Neural cell (in vitro differentiated cells): ENCODE results near the gene GDPD5. TPM values are rescaled to one million over a fixed set of nuclear protein-coding genes. Genes with fewer than 3 reads are reported as not detected.

Experiments
- H2AFZ ChIP-seq: fragments of 200-600, 300-800 bp; sonication (generic), shearing (Covaris generic); 2 replicates; pipeline ENCODE4 v1.6.0; 2014; ENCODE audit warnings: low read depth, mild to moderate bottlenecking, antibody characterized with exemption, low read length, moderate library complexity
- H3F3A ChIP-seq: fragments of 200-600 bp; shearing (Covaris generic); 2 replicates; pipeline ENCODE4 v1.6.1; 2016; ENCODE audit warnings: mild to moderate bottlenecking, moderate library complexity, mixed read lengths, antibody characterized with exemption, low read length; ENCODE audit not compliant: insufficient read depth, poor library complexity, severe bottlenecking
- H3K27ac ChIP-seq: fragments of 200-600, 300-800 bp; sonication (generic), shearing (Covaris generic); 2 replicates; pipeline ENCODE4 v1.5.1; 2014; ENCODE audit warnings: mild to moderate bottlenecking, low read length, moderate library complexity
- H3K27me3 ChIP-seq: fragments of 300-800, 200-600 bp; sonication (generic), shearing (Covaris generic); 2 replicates; pipeline ENCODE4 v1.6.0; 2014; ENCODE audit warnings: mild to moderate bottlenecking, low read depth, low read length, moderate library complexity; ENCODE audit not compliant: insufficient read depth
- H3K36me3 ChIP-seq: fragments of 300-800, 200-600 bp; sonication (generic), shearing (Covaris generic); 2 replicates; pipeline ENCODE4 v1.5.1; 2014; ENCODE audit warnings: mild to moderate bottlenecking, antibody characterized with exemption, low read length, moderate library complexity; ENCODE audit not compliant: insufficient read depth
- H3K4me2 ChIP-seq: fragments of 300-800, 200-600 bp; sonication (generic), shearing (Covaris generic); 2 replicates; pipeline ENCODE4 v1.6.0; 2014; ENCODE audit warnings: mild to moderate bottlenecking, low read length
- H3K4me3 ChIP-seq: fragments of 300-800, 200-600 bp; sonication (generic), shearing (Covaris generic); 2 replicates; pipeline ENCODE4 v1.5.1; 2014; ENCODE audit warnings: mild to moderate bottlenecking, low read length, moderate library complexity
- H3K79me2 ChIP-seq: fragments of 200-600 bp; shearing (Covaris generic); replicated peaks from 2 replicates; pipeline ENCODE4 v1.6.0; 2014; ENCODE audit warnings: mild to moderate bottlenecking, low read length, moderate library complexity; ENCODE audit not compliant: insufficient read depth
- H3K9ac ChIP-seq: fragments of 300-800, 200-600 bp; sonication (generic), shearing (Covaris generic); 2 replicates; pipeline ENCODE4 v1.6.1; 2016; ENCODE audit warnings: mild to moderate bottlenecking, low read length, mixed read lengths
- H3K9me2 ChIP-seq: fragments of 200-600 bp; shearing (Covaris generic); 2 replicates; pipeline ENCODE4 v1.6.1; 2016; ENCODE audit warnings: mild to moderate bottlenecking, low read length, mixed read lengths; ENCODE audit not compliant: insufficient read depth
- H3K9me3 ChIP-seq: fragments of 200-600, 300-800 bp; sonication (generic), shearing (Covaris generic); 2 replicates; pipeline ENCODE4 v1.6.1; 2016; ENCODE audit warnings: mild to moderate bottlenecking, mixed run types, low read length, moderate library complexity, mixed read lengths
- H4K20me1 ChIP-seq: fragments of 200-600 bp; shearing (Covaris generic); 2 replicates; pipeline ENCODE4 v1.6.1; 2016; ENCODE audit warnings: mild to moderate bottlenecking, mixed run types; ENCODE audit not compliant: insufficient read depth
- EP300 ChIP-seq: fragments of 450-650 bp; conservative IDR thresholded peaks from 2 replicates; pipeline ENCODE4 v1.6.1; 2014; ENCODE audit warnings: antibody characterized with exemption, mild to moderate bottlenecking, moderate library complexity; ENCODE audit not compliant: poor library complexity, severe bottlenecking
- EZH2 ChIP-seq: fragments of 200-600, 300-800 bp; shearing (Covaris generic), sonication (generic); IDR thresholded peaks from 2 replicates; pipeline ENCODE4 v1.6.1; 2014; ENCODE audit warnings: antibody characterized with exemption, low read length, borderline replicate concordance, mild to moderate bottlenecking; ENCODE audit not compliant: insufficient read depth, poor library complexity, severe bottlenecking
- MXI1 ChIP-seq: fragments of 450-650 bp; conservative IDR thresholded peaks from 2 replicates; pipeline ENCODE4 v1.6.1; 2014; ENCODE audit warnings: antibody characterized with exemption, mild to moderate bottlenecking; ENCODE audit not compliant: poor library complexity, severe bottlenecking
- POLR2AphosphoS5 ChIP-seq: IDR thresholded peaks from 2 replicates; pipeline ENCODE4 v1.6.1; 2012
- RAD21 ChIP-seq: fragments of 450-650 bp; conservative IDR thresholded peaks from 2 replicates; pipeline ENCODE4 v1.6.1; 2014; ENCODE audit warnings: antibody characterized with exemption, mild to moderate bottlenecking, moderate library complexity
- SMC3 ChIP-seq: fragments of 450-650 bp; conservative IDR thresholded peaks from 2 replicates; pipeline ENCODE4 v1.6.1; 2014; ENCODE audit warnings: antibody characterized with exemption, mild to moderate bottlenecking, moderate library complexity; ENCODE audit not compliant: poor library complexity
- TAF1 ChIP-seq: IDR thresholded peaks from 2 replicates; pipeline ENCODE4 v1.6.1; 2012; ENCODE audit warnings: low read depth
- polyA plus RNA-seq: library from polyadenylated mRNA; depleted of rRNA; stranded (reverse); fragments of >200 nt; gene quantifications from 2 replicates; pipeline ENCODE4 v1.2.3, GENCODE V29; 2014
- TF ChIP-seq, protein P1 (sequence below): IDR thresholded peaks from 2 replicates; pipeline ENCODE4 v1.6.1; 2012; ENCODE audit warnings: borderline replicate concordance
- TF ChIP-seq, protein P2 (sequence below): fragments of 450-650 bp; IDR thresholded peaks from 2 replicates; pipeline ENCODE4 v1.5.1; 2014; ENCODE audit warnings: antibody characterized with exemption, mild to moderate bottlenecking, moderate library complexity; ENCODE audit not compliant: poor library complexity, severe bottlenecking

Gene GDPD5
- polyA plus RNA-seq, 1 donor from 2014 or later = 19.2 TPM

DNA sequence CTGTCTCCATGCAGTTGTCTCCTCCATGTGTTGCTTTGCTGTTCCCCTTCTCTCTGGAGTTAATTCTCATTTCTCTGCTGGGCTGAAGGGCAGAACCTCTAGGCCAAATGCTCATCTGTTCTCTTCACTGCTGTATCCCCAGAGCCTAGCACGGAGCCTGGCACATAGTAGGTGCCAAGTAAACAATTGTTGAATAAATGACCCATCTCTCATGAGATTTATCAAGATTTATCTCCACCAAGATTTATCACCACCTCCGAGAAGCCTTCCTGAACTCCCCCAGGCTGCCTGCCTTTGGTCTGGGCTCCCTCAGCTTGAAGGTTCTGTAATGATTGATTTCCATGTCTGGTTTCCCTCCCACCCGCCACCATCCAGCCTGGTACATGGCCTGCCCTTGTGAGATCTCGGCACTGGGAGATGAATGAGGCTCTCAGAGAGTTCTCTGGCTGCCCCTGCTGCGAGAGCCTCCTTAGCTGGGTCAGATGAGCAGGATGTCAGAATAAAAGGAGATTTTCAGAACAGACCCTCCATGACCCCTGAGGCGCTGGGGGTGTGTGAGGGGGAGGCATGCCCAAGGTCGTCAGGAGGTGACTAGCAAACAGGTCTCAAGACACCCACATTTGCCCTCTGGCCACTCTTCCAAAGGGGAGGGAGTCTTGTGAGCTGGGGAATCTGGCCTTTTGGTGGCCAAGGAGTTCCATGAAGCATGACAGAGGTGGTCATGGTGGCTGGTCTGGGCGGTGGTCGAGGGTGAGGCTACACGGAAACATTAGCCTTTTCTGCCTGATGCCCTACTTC, 2.4 kb upstream of the GDPD5 start:
- Histone ChIP-seq H2AFZ (no peak overlapping the region), H3K9me3 (no peaks in the 10 kb centered on the region), H3K36me3 (no peaks in the 10 kb centered on the region), H3K79me2 (peaks cover 17% of the 10 kb centered on the region), H3K9ac (no peak overlapping the region), H3K27ac (no peak overlapping the region), H4K20me1 (no peaks in the 10 kb centered on the region), H3K4me2 (no peak overlapping the region), H3K9me2 (no peaks in the 10 kb centered on the region), H3F3A (no peaks in the 10 kb centered on the region), H3K4me3 (no peak overlapping the region), H3K27me3 (no peaks in the 10 kb centered on the region)
- TF ChIP-seq EZH2 (no peak), POLR2AphosphoS5 (no peak), EP300 (no peak), RAD21 (no peak), SMC3 (no peak), TAF1 (no peak), MXI1 (no peak)
- TF ChIP-seq, protein P1, sequence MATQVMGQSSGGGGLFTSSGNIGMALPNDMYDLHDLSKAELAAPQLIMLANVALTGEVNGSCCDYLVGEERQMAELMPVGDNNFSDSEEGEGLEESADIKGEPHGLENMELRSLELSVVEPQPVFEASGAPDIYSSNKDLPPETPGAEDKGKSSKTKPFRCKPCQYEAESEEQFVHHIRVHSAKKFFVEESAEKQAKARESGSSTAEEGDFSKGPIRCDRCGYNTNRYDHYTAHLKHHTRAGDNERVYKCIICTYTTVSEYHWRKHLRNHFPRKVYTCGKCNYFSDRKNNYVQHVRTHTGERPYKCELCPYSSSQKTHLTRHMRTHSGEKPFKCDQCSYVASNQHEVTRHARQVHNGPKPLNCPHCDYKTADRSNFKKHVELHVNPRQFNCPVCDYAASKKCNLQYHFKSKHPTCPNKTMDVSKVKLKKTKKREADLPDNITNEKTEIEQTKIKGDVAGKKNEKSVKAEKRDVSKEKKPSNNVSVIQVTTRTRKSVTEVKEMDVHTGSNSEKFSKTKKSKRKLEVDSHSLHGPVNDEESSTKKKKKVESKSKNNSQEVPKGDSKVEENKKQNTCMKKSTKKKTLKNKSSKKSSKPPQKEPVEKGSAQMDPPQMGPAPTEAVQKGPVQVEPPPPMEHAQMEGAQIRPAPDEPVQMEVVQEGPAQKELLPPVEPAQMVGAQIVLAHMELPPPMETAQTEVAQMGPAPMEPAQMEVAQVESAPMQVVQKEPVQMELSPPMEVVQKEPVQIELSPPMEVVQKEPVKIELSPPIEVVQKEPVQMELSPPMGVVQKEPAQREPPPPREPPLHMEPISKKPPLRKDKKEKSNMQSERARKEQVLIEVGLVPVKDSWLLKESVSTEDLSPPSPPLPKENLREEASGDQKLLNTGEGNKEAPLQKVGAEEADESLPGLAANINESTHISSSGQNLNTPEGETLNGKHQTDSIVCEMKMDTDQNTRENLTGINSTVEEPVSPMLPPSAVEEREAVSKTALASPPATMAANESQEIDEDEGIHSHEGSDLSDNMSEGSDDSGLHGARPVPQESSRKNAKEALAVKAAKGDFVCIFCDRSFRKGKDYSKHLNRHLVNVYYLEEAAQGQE = no peak
- TF ChIP-seq, protein P2, sequence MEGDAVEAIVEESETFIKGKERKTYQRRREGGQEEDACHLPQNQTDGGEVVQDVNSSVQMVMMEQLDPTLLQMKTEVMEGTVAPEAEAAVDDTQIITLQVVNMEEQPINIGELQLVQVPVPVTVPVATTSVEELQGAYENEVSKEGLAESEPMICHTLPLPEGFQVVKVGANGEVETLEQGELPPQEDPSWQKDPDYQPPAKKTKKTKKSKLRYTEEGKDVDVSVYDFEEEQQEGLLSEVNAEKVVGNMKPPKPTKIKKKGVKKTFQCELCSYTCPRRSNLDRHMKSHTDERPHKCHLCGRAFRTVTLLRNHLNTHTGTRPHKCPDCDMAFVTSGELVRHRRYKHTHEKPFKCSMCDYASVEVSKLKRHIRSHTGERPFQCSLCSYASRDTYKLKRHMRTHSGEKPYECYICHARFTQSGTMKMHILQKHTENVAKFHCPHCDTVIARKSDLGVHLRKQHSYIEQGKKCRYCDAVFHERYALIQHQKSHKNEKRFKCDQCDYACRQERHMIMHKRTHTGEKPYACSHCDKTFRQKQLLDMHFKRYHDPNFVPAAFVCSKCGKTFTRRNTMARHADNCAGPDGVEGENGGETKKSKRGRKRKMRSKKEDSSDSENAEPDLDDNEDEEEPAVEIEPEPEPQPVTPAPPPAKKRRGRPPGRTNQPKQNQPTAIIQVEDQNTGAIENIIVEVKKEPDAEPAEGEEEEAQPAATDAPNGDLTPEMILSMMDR = no peak

DNA sequence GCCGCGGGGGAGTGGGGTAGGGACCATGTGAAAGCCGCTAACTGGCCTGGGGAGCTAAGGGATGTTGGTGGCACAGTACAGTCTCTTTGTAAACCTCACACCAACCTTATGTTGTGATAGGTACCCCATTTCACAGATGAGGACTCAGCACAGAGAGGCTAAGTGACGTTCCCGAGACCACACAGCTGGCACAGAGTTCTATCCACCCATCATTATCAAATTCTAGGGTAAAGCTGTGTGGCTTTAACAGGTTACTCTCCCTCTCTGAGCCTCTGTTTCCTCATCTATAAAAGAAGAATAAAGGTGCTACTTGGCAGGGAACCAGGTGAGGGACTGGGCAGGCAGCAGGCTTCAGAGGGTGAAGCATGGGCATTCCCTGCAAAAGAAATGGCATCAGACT, 1.4 kb upstream of the GDPD5 start:
- Histone ChIP-seq H3K9me2 (no peaks in the 10 kb centered on the region), H3F3A (no peaks in the 10 kb centered on the region), H3K9ac (no peak overlapping the region), H3K27me3 (no peaks in the 10 kb centered on the region), H3K4me3 (peak overlapping the region; percentile 100), H3K27ac (no peak overlapping the region), H3K4me2 (no peak overlapping the region), H2AFZ (no peak overlapping the region), H3K79me2 (peaks cover 18% of the 10 kb centered on the region), H3K36me3 (no peaks in the 10 kb centered on the region), H4K20me1 (no peaks in the 10 kb centered on the region), H3K9me3 (no peaks in the 10 kb centered on the region)
- TF ChIP-seq MXI1 (no peak), TAF1 (no peak), SMC3 (no peak), POLR2AphosphoS5 (no peak), EP300 (no peak), RAD21 (no peak), EZH2 (no peak)
- TF ChIP-seq, protein P1 = no peak
- TF ChIP-seq, protein P2 = no peak
